ENCODE results near the gene HMGCLL1.

HMGCLL1 gene

GRCh38 chr6:55536391-55536956 lies 42.5 kb downstream of the HMGCLL1 start:
- no peak for FAIRE-seq
- no peak for DNase-seq (ENCODE audit: extremely low spot score, insufficient read length, low read depth)

- FAIRE-seq: no peak
Observed at GRCh38 chr6:55531496-55531895, 47.5 kb downstream of the HMGCLL1 start.

GRCh38 chr6:55530931-55531330 lies 48.1 kb downstream of the HMGCLL1 start:
- DNase-seq (ENCODE audit: extremely low spot score, insufficient read length, low read depth) (no peak), FAIRE-seq (no peak)

More at GRCh38 chr6:55531496-55531895, 47.5 kb downstream of the HMGCLL1 start:
- DNase-seq (ENCODE audit: extremely low spot score, insufficient read length, low read depth): no peak

- no peak for FAIRE-seq
- DNase-seq (ENCODE audit: extremely low spot score, insufficient read length, low read depth): no peak
Observed at GRCh38 chr6:55528624-55529023, 50.4 kb downstream of the HMGCLL1 start.

GRCh38 chr6:55524441-55524840 lies 54.6 kb downstream of the HMGCLL1 start:
- no peak for FAIRE-seq
- DNase-seq (ENCODE audit: extremely low spot score, insufficient read length, low read depth): no peak

- FAIRE-seq: no peak
- DNase-seq (ENCODE audit: extremely low spot score, insufficient read length, low read depth): no peak
Observed at GRCh38 chr6:55518529-55519060, 60.4 kb downstream of the HMGCLL1 start.

- FAIRE-seq (no peak), DNase-seq (ENCODE audit: extremely low spot score, insufficient read length, low read depth) (no peak)
Observed at GRCh38 chr6:55516736-55517135, 62.3 kb downstream of the HMGCLL1 start.

- no peak for FAIRE-seq
- no peak for DNase-seq (ENCODE audit: extremely low spot score, insufficient read length, low read depth)
Observed at GRCh38 chr6:55512904-55513303, 66.1 kb downstream of the HMGCLL1 start.

GRCh38 chr6:55511122-55511800 lies 67.7 kb downstream of the HMGCLL1 start:
- DNase-seq (ENCODE audit: extremely low spot score, insufficient read length, low read depth): no peak
- FAIRE-seq: no peak

GRCh38 chr6:55499591-55499990 lies 79.4 kb downstream of the HMGCLL1 start:
- FAIRE-seq: no peak

GRCh38 chr6:55497694-55498093 lies 81.3 kb downstream of the HMGCLL1 start:
- DNase-seq (ENCODE audit: extremely low spot score, insufficient read length, low read depth): no peak
- no peak for FAIRE-seq

More at GRCh38 chr6:55499591-55499990, 79.4 kb downstream of the HMGCLL1 start:
- DNase-seq (ENCODE audit: extremely low spot score, insufficient read length, low read depth): no peak

- no peak for DNase-seq (ENCODE audit: extremely low spot score, insufficient read length, low read depth)
- no peak for FAIRE-seq
Observed at GRCh38 chr6:55496201-55496600, 82.8 kb downstream of the HMGCLL1 start.

- FAIRE-seq (no peak), DNase-seq (ENCODE audit: extremely low spot score, insufficient read length, low read depth) (no peak)
Observed at GRCh38 chr6:55495277-55495676, 83.7 kb downstream of the HMGCLL1 start.

- DNase-seq (ENCODE audit: extremely low spot score, insufficient read length, low read depth): no peak
- no peak for FAIRE-seq
Observed at GRCh38 chr6:55494411-55494810, 84.6 kb downstream of the HMGCLL1 start.

GRCh38 chr6:55492259-55492658 lies 86.7 kb downstream of the HMGCLL1 start:
- no peak for FAIRE-seq
- DNase-seq (ENCODE audit: extremely low spot score, insufficient read length, low read depth): no peak

- DNase-seq (ENCODE audit: extremely low spot score, insufficient read length, low read depth) (no peak), FAIRE-seq (no peak)
Observed at GRCh38 chr6:55490871-55491270, 88.1 kb downstream of the HMGCLL1 start.

GRCh38 chr6:55474382-55474781 lies 104.6 kb downstream of the HMGCLL1 start:
- DNase-seq (ENCODE audit: extremely low spot score, insufficient read length, low read depth): no peak
- no peak for FAIRE-seq

- FAIRE-seq: no peak
- no peak for DNase-seq (ENCODE audit: extremely low spot score, insufficient read length, low read depth)
Observed at GRCh38 chr6:55473722-55474121, 105.3 kb downstream of the HMGCLL1 start.

GRCh38 chr6:55469951-55470366 lies 109.0 kb downstream of the HMGCLL1 start:
- no peak for DNase-seq (ENCODE audit: extremely low spot score, insufficient read length, low read depth)
- no peak for FAIRE-seq

- FAIRE-seq (no peak), DNase-seq (ENCODE audit: extremely low spot score, insufficient read length, low read depth) (no peak)
Observed at GRCh38 chr6:55456016-55456415, 123.0 kb downstream of the HMGCLL1 start.

- FAIRE-seq (no peak), DNase-seq (ENCODE audit: extremely low spot score, insufficient read length, low read depth) (no peak)
Observed at GRCh38 chr6:55450005-55450404, 129.0 kb downstream of the HMGCLL1 start.

GRCh38 chr6:55449225-55449624 lies 129.8 kb downstream of the HMGCLL1 start:
- FAIRE-seq: no peak
- no peak for DNase-seq (ENCODE audit: extremely low spot score, insufficient read length, low read depth)

Measured in GM18507 (cell line).